Stimulated activated CD4-positive, alpha-beta T cell treated with anti-CD3 and anti-CD28 coated beads, Interleukin-4, amount 100 ng/mL, for 4 hours (primary cell): ENCODE data around the gene NT5DC3.

ENCODE experiments used
- DNase-seq, 2 experiments: peaks; one replicate each; pipeline ENCODE4 v3.0.0-alpha.2; 2020

NT5DC3 gene

GRCh38 chr12:103808239-103808880, 32.7 kb downstream of the NT5DC3 start:
- DNase-seq, result no peak

- no peak for DNase-seq
Measured at GRCh38 chr12:103807561-103808238, 33.3 kb downstream of the NT5DC3 start.

GRCh38 chr12:103806803-103807202, 34.2 kb downstream of the NT5DC3 start:
- DNase-seq, result no peak

DNA sequence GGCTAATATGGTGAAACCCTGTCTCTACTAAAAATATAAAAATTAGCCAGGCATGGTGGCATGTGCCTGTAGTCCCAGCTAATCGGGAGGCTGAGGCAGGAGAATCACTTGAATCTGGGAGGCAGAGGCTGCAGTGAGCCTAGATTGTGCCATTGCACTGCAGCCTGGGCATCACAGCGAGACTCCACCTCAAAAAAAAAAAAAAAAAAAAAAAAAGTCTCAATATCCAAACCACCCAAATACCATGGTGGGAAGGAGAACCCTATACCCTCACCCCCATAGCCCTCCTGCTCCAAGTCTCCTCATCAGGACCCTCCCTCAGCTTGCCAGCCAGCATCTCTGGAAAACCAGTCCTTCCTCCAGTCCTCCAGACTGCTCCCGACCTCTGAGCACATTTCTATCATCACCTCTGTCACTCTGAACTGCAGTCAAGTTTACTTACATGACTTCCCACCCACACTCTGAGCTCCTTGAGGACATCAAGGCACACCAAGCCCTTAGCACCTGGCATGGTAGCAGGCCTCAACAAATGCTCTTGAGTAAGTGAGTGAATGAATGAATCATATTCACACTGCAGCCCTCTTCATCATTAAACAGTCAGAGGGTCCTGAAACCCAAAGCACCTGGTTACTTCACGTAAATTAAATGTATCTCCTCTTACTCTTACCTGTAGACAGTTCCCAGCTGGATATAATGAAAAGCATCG, 35.2 kb downstream of the NT5DC3 start:
- no peak for DNase-seq

DNA sequence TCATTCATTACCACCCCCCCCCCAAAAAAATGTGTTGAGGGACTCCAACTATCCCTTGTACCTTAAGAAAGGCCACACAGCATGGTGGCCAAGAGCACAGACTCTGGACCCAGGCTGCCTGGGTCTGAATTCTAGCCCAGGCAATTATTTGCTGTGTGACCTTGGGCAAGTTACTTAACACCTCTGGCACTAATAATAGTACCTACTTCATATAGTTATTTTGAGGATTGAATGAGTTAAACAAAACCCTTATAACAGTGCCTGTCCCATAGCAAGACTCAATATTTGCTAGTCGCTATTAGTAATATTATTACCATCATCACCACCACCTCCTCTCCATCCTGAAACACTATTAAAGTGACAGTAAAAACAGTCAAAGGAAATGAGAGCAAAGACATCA, 37.2 kb downstream of the NT5DC3 start:
- DNase-seq, result no peak

DNA sequence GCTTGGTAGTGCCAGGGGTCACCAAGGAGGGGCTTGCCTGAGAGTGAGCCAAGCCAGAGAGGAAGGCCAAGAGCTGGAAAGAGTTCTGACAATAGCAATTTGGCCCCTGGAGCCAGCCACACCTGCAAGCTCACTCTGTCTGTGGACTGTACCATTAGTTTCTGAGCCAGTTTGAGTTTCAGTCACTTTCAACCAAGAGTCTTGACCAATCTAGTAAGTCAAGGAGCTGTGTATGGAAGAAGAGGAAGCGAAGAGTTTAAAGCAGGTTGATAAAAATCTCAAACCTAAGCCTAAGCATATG, 38.5 kb downstream of the NT5DC3 start:
- no peak for DNase-seq

- DNase-seq, result no peak
Measured at GRCh38 chr12:103801709-103802585, 39.1 kb downstream of the NT5DC3 start.

GRCh38 chr12:103799857-103800771, 40.9 kb downstream of the NT5DC3 start:
- DNase-seq, result no peak

- no peak for DNase-seq
Measured at GRCh38 chr12:103799504-103799856, 41.6 kb downstream of the NT5DC3 start.

GRCh38 chr12:103798586-103798985, 42.4 kb downstream of the NT5DC3 start:
- no peak for DNase-seq

DNA sequence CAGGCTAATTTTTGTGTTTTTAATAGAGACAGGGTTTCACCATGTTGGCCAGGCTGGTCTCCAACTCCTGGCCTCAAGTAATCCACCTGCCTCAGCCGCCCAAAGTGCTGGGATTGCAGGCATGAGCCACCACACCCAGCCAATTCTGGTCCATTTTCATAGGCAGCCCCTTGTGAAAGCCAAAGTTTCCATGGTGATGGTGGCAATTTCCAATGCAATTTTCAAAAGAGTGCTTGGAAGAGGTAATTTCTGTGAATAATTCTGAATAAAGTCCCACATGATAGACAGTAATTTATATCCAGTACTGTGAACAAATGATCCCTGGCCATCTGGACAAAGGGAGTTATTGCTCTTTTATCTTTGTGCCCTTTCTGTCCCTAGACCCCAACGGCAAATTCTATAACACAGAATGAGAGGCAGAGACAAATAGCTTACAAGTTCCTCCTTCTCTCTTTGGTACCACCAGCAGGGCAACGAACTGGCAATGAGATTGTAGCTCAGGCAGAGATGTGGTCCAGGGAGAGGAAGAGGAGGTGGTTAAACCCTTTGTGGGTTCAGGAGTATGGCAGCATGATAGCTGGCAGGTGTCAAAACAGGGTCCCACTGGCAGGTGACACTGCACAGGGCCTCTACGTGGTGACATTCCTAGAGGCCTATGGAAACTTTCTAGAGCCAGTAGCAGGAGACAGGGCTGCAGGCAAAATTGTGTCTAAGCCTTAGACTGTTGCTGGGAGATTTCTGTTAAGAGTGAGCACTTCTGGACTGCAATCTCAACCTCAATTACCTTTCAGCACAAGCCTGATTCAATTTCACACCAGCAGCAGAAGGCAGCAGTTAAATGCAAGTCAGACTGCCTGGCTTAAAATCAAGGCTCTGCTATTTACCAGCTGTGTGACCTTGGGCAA, 46.5 kb downstream of the NT5DC3 start:
- DNase-seq, result no peak

- no peak for DNase-seq
Measured at GRCh38 chr12:103793512-103794045, 47.5 kb downstream of the NT5DC3 start.

- no peak for DNase-seq
Measured at GRCh38 chr12:103793046-103793445, 48.0 kb downstream of the NT5DC3 start.

DNA sequence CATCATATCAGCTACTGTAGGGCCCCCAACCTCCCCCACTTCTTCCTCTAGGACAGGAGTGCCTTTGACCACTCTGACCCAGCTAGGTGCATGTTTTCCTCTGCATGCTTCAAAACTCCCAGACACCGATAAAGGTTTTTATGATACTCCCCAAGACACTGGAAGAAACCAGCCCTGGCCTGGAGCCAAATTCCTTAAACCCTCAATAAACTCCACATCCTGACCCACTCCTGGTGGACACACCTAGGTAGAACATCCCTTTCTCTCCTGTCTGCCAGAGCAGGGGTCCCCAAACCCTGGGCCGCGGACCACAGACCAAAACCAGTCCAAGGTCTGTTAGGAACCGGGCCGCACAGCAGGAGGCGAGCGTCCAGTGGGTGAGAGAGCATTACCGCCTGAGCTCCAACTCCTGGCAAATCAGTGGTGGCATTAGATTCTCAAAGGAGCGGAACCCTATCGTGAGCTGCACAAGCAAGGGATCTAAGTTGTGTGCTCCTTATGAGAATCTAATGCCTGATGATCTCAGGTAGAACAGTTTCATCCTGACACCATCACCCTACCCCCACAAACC, 49.6 kb downstream of the NT5DC3 start:
- no peak for DNase-seq

DNA sequence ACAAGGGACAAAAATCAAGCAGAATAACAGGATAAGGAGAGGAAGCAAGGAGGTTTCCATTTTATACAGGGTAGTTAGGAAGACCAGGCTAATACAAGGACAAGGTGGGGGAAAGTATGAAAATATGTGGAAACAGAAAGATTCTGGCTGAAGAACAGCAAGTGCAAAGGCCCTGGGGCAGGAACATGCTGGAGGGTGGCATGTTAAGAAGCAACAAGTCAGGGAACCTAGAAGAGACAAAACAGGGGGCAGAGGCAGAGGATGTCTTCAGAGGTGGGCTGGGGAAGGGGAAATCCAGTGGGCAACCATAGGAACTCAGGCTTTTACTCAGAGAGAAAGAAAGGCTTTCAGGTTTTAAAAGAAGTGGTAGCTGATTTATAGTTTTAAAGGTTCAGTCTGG, 54.8 kb downstream of the NT5DC3 start:
- DNase-seq, result no peak

DNA sequence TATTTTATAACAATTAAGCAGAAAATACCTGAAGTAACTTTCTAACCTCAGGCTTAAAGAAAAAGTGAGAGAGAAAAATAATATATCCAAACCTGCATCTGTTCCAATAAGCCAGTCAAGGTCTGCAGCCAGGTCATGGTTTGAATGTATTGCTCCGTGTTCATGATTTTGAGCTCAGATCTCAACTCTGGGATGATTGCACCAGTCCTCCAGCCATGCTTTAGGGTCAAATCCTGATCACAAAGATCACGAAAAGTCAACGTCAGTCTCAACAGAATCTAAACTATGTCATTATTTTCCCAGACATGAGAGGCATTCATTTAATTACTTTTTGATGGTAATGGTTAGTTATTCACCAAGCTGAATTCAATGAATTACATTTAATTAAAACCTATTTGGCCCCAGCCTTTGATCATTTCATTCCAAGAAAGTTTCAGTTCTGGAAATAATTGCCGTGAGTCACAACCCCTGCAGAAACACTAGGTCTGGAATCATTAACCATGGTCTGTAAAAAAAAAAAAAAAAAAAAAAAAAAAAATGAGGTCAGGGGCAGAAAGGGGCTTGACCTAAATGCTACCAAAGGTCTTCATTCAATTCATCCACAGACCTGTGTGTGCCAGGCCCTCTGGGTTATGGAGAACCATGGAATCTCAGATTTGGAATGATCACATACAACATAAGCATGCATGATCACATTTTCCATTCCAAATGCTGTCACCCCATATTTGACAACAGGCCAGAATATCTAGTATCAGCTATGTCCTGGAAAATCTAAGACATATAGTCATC, 55.6 kb downstream of the NT5DC3 start:
- no peak for DNase-seq

DNA sequence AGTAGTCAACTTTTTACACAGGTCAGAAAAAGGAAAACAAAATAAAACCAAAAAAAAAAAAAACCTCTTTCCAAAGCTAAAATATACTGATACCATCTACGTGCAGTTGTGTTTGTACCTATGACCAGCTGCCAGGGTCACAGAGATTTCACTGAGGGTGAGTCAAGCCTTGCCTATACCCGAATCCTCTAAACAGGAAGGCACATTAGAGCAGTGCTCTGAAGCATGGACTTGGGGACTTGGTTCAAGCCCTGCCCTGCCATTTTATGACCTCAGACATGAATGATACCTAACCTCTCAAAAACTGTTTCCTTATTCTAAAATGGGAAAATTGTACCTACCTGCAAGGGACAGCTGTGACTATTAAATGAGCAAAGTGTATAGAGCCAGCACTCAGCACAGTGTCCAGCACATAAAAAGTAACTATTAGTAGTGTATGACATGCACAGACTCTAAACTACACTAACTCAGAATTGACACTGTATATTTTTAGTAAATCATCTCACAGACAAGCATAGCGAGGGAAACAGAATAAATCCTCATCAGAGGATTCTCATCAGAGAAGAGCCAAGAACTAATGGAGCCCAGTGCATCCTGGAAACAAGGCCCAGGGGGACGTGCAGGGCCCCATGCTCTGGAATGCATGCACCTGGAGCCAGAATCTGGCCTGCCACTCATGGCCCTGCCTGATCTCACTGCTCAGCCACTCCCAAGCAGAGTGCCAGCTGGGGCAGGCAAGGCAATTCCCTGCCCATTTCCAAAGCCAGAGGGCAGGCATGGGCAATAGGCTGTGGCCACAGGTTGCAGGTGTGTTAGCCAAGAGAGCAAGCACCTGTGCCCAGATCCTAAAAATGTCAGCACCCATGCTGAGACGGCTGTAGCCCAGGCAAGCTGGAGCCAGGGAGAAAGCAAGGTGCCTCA, 57.0 kb downstream of the NT5DC3 start:
- DNase-seq, result no peak

- DNase-seq, result no peak
Measured at GRCh38 chr12:103782399-103782798, 58.6 kb downstream of the NT5DC3 start.

DNA sequence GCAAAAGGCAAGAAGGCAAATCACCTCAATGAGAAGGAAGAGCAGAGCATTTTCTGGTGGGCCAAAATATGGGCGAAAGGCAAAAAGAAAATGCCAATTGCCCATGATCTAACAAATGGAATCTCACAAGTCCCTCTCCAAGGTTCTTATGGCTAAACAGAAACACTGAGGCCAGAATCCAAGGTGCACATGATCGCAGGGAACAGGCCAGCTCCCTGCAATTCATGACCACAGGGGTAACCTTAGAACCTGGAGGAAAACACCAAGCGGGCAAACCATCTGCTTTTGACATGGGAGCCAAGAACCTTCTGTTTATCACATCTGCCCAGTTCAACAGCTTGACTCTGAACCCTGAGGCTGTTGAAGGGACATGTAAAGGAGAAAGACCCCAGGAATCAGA, 60.0 kb downstream of the NT5DC3 start:
- DNase-seq, result no peak
